Measurements from ENCODE around the gene TMEM143.
"Not testable (repeated sequence)": the region's sequence is repeated elsewhere in the genome, so short reads cannot be mapped to it uniquely, and the experiment has no call there.

TMEM143 gene

DNA sequence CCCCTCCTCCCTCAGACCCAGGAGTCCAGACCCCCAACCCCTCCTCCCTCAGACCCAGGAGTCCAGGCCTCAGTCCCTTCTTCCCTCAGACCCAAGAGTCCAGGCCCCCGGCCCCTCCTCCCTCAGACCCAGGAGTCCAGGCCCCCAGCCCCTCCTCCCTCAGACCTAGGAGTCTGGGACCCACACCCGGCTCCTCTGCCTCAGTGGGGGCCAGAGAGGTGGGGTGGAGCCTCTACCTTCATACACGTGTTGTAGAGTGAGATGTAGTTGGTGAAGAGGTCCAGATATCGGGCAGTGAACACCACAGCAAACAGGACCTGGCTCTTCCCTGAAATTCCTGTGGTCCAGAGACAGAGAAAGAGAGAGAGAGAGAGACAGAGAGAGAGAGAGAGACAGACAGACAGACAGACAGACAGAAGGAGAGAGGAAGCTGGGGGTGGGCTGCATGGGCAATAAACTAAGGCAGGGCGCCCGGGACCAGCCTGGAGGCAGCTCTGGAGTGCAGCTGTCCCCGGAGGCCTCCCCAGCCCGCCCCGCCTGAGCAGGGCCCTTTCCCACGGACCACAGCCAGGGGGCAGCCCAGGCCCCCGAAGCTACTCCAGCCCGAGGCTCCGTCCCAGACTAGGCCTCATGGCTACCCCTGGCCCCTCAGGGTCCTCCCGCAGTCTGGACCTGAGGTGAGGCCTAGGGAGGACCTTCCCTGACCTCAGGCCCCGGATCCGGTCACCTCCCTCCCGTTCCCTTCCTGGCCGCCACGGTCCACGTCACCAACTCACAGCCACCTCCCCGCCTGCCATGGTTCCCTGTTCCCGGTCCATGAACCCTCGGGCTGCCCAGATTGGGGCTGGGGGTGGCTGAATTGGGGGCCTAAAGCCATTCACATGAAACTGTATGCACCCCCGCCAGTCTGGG is 26.7 kb upstream of the TMEM143 start:
- peak; percentile 74 for DNase-seq

DNA sequence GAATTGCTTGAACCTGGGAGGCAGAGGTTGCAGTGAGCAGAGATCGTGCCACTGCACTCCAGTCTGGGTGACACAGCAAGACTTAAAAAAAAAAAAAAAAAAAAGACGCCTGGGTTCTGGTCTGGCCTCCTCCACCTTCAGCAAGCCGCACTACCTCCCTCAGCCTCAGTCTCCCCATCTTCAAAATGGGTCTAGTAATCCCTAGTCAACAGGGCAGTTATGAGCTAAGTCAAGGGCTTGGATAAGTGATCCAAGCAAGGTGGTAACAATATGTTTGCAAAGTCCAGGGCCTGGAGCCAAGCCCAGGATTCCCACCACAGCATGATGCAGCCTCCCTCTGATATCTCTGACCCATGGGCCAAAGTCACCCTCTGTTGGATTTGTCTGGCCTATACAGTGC is 23.2 kb upstream of the TMEM143 start:
- DNase-seq, result no peak

DNA sequence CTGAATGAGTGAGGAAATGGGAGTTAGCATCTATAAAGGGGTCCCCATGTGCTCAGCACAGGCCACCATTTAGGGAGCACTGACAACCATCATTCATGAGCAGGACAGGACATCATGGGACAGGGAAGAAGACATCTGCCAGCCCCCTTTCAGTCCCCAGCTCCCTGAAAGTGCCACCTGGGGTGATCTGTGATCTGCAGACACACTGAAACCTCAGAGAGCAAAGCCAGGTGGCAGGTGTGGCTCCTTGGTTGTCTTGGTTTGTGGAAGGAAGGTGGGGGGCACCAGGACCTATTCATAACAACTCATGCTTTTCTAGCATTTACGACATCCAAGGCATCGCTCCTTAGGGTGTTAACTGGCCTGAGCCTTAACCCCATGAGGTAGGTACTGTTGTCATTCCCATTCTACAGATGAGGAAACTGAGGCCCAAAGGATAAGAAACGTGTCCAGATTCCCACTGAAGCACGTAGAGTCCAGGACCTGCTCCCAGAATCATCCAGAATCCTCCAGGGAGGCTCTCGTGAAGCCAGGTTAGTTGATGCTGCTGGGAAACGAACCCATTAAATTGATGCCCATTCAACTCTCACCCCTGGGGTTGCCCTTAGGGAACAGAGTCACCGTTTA is 21.8 kb upstream of the TMEM143 start:
- no peak for DNase-seq

DNA sequence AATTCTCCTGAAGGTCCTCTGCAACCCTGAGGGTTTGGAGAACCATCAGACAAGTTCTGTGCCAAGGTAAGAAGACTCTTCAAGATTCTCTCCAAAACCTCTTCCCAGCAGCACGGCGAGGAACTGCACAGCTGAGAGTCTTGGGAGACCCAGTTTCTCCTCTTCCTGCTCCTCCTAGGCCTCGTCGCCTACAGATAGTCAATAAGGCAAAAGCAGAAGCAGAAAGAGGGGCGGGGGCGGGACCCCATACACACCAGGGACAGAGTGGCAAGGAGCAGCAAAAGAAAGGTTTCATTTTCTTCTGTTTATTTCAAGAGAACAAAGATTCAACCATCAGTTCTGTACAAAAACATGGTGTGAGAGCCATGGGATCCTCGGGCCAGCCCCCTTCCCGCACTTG is 18.5 kb upstream of the TMEM143 start:
- DNase-seq, result no peak

DNA sequence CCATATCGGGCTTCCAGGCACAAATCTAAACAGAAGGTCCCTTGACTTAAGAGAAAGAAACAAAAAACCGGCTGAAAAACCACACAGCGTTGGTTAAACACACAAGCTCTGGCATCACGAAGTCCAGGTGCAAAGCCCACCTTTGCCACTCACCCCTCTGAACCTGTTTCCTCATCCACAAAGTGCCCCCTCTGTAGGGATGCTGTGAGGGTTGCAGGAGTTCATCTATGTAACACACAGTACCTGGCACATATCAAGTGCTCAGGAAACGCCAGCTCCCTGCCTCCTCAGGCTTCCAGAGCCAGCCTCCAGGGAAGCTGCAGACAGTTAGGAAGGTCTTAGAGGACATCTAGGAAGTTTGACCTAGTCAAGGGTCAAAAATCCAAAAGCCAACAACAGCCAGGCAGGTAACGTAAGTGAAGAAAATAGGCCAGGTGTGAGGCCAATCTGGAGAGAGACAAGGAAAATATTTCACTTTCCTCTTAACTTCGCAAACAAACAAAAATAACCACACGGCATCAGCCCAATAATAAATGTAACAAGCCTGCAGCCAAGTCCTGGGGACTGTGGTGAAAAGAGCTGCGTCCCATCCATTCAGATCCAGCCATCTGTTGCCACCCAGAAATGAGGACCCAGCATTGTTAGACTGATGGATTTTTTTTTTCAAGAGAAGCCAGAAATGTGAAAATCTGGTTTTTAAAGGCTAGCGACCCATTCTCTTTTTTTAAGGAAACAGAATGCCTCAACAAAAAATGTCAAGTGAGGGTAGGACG is 17.6 kb upstream of the TMEM143 start:
- DNase-seq, result no peak

DNA sequence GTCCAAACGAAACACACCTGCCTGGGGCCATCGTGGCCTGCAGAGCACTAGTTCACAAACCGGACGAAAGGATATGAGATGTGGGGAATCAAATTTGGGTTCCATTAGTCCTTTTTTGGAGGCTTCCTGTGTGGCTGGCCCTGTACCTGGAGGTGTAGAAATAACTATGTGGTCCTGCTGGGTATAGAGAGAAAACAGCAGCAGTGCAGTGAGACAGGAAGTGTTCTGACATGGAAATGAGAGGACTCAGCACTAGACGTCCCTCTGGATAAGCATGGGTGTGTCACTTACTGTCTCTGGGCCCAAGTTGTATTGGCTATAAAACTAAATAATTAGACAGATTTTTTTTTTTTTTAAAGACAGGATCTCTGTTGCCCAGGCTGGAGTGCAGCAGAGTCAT is 15.3 kb upstream of the TMEM143 start:
- peak; percentile 39 for DNase-seq

DNA sequence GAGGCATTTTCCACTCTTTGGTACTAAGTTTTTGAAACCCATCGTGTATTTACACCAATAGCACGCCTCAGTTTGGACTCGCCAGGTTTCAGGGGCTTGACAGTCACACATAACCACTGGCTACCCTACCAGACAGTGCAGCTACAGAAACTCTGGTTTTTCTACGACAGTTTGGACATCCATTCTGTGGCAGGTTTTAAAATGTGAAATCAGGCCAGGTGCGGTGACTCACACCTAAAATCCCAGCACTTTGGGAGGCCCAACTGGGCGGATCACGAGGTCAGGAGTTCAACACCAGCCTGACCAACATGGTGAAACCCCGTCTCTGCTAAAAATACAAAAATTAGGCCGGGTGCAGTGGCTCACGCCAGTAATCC is 14.4 kb upstream of the TMEM143 start:
- DNase-seq, result no peak

DNA sequence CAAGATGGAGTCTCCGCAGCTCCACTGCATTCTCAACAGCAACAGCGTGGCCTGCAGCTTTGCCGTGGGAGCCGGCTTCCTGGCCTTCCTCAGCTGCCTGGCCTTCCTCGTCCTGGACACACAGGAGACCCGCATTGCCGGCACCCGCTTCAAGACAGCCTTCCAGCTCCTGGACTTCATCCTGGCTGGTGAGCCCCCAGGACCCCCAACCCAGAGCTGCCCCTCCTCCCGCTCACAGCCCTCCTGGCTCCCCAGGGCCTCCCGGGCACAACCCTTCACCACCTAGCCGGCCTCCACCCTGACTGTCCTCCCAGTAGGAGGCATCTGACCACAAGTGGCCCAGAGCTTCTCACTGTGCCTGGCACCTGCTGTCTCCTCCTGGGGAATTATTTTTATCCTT is 9.8 kb upstream of the TMEM143 start:
- DNase-seq, result peak; percentile 32

DNA sequence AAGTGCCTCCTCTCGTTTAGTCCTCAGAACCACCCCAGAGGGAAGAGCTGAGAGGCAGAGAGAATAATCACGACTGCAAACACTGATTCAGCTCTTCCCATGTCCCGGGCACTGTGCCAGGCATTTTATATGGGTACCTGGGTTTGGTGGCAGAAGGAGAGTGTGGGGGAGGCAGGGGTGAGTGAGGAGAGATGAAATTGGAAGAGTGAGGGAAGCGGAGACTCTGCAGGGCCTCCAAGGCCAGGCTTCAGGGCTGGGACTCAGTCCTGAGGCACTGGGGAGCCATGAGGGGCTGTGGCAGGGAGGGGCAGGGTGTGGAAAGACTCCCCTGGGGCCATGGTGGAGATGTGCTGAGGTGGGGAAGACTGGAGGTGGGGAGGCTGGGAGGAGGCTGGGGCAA is 9.2 kb upstream of the TMEM143 start:
- peak; percentile 99 for DNase-seq

DNA sequence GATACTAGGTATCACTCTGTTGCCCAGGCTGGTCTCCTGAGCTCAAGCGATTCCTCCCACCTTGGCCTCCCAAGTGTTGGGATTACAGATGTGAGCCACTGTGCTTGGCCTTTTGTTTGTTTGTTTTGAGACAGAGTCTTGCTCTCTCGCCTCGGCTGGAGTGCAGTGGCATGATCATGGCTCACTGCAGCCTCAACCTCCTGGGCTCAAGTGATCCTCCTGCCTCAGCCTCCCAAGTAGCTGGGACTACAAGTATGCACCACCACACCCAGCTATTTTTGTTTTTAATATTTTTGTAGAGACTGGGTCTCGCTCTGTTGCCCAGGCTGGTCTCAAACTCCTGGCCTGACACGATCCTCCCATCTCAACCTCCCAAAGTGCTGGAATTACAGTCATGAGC is 8.0 kb upstream of the TMEM143 start:
- DNase-seq, result not testable (repeated sequence)

DNA sequence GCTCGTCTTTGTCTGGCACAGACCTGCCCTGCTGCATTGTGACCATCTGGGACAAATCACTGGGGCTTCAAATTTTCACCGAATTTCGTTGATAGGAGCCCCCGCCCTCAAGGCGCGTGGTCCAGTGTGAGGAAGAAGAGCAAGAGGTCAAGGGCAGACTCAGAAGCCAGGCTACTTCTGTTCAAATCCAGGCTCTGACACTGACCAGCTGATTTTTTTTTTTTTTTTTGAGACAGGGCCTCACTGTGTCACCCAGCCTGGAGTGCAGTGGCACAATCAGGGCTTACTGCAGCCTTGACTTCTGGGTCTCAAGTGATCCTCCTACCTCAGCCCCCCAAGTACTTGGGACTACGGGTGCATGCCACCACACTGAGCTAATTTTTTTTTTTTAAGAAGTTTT is 7.6 kb upstream of the TMEM143 start:
- DNase-seq, result no peak

DNA sequence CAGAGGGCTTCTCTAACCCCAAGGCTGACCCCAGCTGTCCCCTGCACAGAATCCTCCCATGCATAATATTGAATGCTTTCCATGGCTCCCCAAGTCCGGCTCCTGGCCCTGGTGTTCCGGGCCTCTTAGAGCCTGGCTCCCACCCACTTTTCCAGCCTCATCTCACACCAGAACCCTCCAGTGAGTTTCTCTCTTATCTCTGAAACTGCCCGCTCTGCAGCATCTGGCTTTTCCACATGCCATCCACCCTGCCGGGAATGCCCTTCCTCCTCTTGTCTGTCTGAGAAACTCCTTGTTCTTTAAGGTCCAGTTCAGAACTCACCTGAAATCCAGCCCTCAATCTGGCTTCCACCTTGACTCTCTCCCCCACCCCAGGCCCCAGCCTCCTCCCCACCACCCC is 7.2 kb upstream of the TMEM143 start:
- peak; percentile 46 for DNase-seq

DNA sequence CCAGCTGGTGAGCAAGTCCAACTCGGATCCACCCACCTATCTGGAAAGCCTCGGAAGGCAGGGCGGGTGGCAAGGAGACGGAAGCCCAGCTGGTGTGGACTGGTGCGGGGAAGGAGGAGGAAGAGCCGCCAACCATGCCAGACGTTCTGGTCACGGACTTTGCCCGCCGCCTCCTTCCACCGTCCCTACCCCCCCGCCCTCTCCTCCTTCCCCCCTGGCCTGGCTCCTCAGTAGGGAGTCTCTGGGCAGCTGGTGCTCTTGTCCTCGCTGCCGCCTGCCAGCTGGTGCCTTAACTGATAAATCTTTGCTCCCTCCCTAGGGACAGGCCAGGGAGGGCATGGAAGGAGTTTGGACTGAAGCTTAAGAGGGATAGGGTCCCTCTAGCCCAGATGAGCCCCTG is 5.2 kb upstream of the TMEM143 start:
- DNase-seq, result peak; percentile 98

DNA sequence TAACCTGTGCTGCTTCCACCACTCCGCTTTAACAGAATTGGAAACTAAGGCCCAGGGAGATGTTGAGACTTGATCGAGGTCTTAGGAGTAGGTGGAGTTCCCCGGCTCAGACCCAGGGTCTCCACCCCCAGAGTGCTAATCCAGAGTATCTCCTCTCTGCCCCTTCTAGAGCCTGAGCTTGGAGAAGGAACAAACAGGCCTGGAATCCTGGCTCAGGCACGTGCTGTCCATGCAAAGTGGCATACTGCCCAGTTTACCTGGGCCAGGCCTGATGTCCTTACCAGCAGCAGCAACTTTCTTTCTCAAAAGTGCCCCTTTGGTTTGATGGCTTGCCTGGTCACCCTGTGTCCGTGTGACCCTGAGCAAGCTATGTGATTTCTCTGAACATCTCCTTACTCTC is 4.1 kb upstream of the TMEM143 start:
- DNase-seq, result peak; percentile 55

DNA sequence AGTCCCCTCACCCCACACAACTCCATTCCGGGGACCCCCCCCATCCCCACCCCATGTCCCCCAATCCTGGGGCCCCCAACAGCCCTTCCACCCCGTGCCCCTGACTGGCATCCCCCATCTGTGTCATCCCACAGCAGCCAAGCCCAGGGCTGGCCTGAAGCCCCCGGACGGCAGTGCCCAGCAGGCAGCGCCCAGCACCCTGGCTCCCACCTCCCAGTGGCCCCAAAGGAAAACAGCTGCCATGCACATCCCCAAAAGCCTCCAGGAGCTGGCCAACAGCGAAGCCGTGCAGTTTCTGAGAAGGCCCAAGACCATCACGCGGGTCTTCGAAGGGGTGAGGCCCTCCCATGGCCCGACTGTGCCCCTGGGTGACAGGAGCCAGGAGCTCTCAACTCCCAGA is 1.9 kb upstream of the TMEM143 start:
- no peak for DNase-seq

DNA sequence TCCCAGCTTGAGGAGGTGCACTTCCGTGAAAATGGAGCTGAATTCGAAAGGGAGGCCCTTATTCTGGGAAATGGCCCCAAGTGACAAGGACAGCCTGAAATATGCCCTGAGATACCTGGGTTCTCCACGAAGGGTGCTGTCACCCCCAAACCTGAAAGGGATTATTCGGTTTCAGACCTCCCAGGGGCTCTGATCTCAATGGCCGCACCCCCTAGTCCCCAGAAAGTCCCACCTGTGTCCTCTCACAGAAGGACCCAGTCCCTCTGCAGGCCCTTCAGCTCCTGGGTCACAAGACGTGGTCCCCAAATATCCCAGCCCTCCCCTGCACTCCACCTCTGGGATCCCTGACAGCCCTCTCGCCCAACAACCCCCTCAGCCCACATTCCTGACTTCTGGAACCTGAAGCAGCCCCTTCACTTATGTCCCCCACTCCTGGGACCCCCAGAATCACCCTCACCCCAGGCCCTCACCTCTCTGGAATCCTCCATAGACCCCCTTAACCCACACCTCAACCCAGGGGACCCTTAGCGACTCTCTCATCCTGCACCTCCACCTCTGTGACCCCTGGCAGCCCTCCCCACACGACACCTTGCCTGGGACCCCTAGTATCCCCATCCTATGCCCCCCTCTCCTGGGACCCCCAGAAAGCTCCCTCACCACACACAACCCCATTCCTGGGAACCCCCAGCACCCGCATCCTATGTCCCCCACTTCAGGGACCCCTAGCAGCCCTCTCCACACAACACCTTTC is 1.0 kb upstream of the TMEM143 start:
- no peak for DNase-seq

DNA sequence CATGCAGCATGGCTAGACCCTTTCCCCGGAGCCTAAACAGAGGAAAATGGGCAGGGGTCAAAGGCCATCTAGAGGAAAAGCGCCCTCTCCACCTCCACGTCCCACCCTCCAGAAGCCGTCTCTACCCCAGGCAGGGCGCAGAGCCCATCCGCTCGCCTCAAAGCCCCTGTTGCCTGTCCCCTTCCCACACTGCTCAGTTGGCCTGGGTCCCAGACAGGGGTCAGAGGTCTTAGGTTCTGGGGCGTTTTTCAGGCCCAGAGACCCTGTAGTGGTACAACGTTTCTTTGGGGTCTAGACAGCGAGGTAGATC is 285 bp downstream of the TMEM143 start:
- no peak for DNase-seq

DNA sequence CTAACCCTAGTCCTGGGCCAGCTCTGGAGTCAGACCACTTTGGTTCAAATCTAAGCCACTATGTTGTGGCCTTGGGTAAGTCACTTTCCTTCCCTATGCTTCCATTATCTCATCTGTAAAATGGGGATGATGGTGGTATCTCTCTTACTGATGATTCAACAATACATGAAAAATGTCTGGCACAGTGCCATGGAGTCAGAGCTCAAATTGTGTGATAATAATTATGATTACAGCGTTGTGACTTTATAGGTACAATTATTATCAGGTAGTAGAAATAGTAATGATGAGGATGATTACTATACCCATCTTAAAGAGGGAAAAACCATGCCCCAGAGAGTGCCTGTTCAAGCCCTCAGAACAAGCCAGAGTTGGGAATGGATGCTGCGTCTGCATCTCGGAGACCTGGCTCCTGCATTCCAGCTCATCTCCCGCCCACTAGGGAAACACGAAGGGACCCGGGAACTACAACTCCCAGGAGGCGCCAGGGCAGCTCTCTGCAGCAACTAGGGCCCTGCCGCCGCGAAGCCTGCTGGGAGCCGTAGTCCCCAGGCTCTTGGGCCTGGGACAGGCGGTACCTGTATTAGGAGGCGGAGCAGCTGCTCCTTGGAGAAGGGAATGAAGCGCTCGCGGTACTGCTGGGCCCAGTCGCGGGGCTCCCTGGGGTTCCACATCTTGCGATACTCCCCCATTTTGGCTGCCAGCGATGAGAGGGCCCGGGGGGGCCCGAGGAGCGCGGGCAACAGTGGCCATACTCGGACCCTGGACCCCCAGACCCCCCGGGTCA is 832 bp downstream of the TMEM143 start:
- DNase-seq, result peak; percentile 99

DNA sequence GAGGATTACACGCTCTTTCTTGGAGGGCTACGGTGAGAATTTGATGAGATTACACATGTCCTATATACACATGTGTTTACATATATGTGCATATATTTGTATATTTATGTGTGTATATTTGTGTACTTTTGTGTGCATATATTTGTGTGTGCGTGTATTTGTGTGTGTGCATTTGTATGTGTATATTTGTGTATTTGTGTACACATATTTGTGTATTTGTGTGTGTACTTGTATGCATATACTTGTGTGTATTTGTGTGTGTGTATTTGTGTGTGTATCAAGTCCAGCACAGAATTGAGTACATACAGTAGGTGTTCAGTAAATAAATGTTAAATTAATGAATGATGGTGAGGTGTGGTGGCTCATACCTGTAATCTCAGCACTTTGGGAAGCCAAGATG is 1.8 kb downstream of the TMEM143 start:
- DNase-seq, result no peak

DNA sequence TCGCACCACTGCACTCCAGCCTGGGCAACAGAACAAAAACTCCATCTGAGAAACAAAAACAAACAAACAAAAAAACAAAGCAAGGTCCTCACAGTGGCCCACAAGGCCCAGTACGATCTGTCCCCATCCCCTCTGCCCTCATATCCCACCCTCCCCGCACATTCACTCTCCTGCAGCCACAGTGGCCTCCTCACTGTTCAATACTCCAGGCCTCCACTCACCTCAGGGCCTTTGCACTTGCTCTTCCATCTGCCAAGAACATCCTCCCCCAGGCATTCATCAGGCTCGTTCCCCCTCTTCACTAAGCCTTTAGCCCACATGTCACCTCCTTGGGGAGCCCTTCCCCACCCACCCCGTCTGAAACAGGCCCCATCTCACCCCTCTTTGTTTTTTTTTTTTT is 4.6 kb downstream of the TMEM143 start:
- no peak for DNase-seq

DNA sequence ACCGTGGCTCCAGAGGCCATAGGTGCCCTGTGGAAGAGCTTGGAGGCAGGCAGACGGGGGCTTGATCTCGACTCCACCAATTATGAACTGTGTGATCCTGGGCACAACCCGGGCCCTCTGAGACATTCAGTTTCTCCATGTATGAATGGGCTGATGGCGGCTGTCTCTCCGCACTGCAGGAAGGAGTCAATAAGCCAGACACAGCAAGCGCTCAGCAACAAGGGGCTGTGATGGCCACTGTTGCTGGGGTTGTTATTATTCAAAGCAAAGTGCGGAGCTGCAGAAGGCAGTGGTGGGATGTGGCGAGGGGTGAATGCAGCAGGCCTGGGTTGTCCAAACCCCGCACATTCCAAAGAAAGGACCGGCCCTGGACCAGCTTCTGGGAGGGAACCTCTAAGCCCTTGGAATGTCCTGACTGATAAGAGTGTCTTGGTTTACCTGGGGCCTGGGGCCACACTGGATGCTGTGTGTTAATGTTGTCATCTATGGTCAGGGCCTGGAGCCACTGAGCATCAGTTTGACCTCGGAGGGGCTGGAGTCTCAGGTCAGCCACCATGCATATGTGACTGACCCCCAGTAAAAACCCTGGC is 8.3 kb downstream of the TMEM143 start:
- DNase-seq, result no peak

Measured in NCI-H69 (cell line).